T-helper 17 cell (primary cell): ENCODE results near the gene L3MBTL4. TPM values are rescaled to one million over a fixed set of nuclear protein-coding genes. Genes with fewer than 3 reads are reported as not detected.

Experiments used
- ATAC-seq: fragments of 150-1000 bp; cut with Tn5 transposase; 2 replicates; pipeline ENCODE4 v1.10.0; 2021; ENCODE audit warnings: mild to moderate bottlenecking, moderate library complexity
- DNase-seq, 3 donors: peaks; one replicate each; pipeline versions ENCODE4 v3.0.0 to v3.0.0-alpha.2; 2020 to 2021
- H3K9me3 ChIP-seq: one replicate; pipeline ENCODE4 v1.7.0; 2013; ENCODE audit warnings: low read length, mild to moderate bottlenecking; ENCODE audit not compliant: control insufficient read depth, poor library complexity, severe bottlenecking
- H3K27ac Mint-ChIP-seq: one replicate; pipeline ENCODE4 v1.8.0; 2022; ENCODE audit warnings: mild to moderate bottlenecking, moderate library complexity, mixed read lengths
- H3K27me3 Mint-ChIP-seq: one replicate; pipeline ENCODE4 v1.8.0; 2022; ENCODE audit warnings: mixed read lengths
- H3K36me3 Mint-ChIP-seq: one replicate; pipeline ENCODE4 v1.8.0; 2022; ENCODE audit warnings: low read depth, mixed read lengths
- H3K4me1 Mint-ChIP-seq: one replicate; pipeline ENCODE4 v1.8.0; 2022; ENCODE audit warnings: mild to moderate bottlenecking, mixed read lengths
- H3K4me3 Mint-ChIP-seq: one replicate; pipeline ENCODE4 v1.8.0; 2022; ENCODE audit warnings: mild to moderate bottlenecking, moderate library complexity, mixed read lengths
- total RNA-seq, 4 donors: library from RNA in 2 of 4; stranded (reverse) in 2 of 4; gene quantifications; one replicate each; pipeline ENCODE4 v1.2.3 and lab custom pipeline; 2022 to 2026

Gene L3MBTL4
- total RNA-seq, 2 donors from 2014 or later = 0.18 to 0.80 TPM

DNA sequence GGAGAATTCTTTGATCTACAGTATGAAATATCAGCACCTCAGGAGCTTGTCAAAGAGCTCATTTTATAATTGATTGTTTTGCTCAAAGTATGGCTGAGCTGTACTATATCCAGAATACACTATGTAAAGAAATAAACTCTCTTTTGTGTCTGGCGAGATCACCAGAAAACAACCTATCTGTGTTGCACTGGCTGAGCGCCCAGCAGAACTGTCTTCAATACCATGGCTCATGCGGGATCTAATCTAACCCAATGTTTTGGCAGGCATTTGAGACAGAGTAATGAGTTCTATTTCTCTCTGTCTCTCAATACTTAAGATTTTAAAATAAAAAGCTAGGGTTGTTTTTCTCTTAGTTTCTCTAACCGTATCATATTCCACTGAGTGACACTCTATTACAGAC is 192.4 kb downstream of the L3MBTL4 start:
- no peaks in the 10 kb centered on the region for H3K4me1 Mint-ChIP-seq
- no peaks in the 10 kb centered on the region for H3K27me3 Mint-ChIP-seq
- H3K9me3 ChIP-seq = no peaks in the 10 kb centered on the region
- H3K27ac Mint-ChIP-seq = no peak overlapping the region
- H3K36me3 Mint-ChIP-seq = no peaks in the 10 kb centered on the region
- DNase-seq = no peak
- H3K4me3 Mint-ChIP-seq = no peak overlapping the region
- no peak for ATAC-seq

DNA sequence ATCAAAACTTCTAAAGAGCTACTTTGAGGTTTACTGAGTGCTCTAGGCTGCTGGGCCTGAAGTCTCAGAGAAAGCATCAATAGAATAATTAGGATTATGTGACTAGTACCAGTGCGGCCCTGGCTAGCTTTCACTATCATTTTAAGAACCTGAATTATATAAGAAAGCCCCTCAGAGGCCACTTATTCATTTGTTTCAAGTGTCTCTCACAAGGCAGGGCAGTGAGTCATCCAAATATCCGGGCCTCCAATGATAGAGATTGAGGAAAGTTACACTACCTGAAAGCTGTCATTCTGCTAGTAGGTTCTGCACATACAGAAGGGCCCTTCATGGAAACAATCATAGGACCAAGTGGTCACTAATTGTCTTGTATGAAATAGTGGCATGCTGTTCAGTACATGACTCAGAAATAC is 193.1 kb downstream of the L3MBTL4 start:
- Mint-ChIP-seq H3K4me3 (no peak overlapping the region), H3K36me3 (no peaks in the 10 kb centered on the region), H3K27me3 (no peaks in the 10 kb centered on the region), H3K27ac (no peak overlapping the region), H3K4me1 (no peaks in the 10 kb centered on the region)
- H3K9me3 ChIP-seq = no peaks in the 10 kb centered on the region
- no peak for DNase-seq
- ATAC-seq = no peak

DNA sequence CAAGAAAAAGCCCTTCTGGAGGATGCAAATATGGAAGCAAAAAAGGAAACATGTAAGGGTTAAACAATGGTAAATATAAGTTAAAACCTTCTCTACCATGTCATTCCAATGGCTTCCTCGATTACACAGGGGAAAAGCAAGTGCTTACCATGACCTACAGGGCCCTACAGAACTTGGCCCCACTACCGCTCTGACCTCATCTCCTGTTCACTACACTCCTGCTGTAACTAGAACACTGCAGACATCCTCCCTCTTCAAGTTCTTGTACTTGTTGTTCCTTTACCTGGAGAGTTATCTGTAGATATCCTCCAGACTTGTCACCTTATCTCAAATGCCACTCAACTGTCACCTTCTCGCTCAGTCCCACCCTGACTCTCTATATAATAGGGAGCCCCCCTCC is 194.6 kb downstream of the L3MBTL4 start:
- DNase-seq (no peak), ATAC-seq (no peak)
- H3K36me3 Mint-ChIP-seq = no peaks in the 10 kb centered on the region
- no peaks in the 10 kb centered on the region for H3K27me3 Mint-ChIP-seq
- H3K4me3 Mint-ChIP-seq = no peak overlapping the region
- no peaks in the 10 kb centered on the region for H3K4me1 Mint-ChIP-seq
- H3K9me3 ChIP-seq = no peaks in the 10 kb centered on the region
- H3K27ac Mint-ChIP-seq = no peak overlapping the region

GRCh38 chr18:6219116-6219717 is 195.5 kb downstream of the L3MBTL4 start:
- no peak for ATAC-seq
- no peaks in the 10 kb centered on the region for H3K9me3 ChIP-seq
- no peak for DNase-seq
- Mint-ChIP-seq H3K4me1 (no peaks in the 10 kb centered on the region), H3K27me3 (no peaks in the 10 kb centered on the region), H3K4me3 (no peak overlapping the region), H3K36me3 (no peaks in the 10 kb centered on the region), H3K27ac (no peak overlapping the region)

DNA sequence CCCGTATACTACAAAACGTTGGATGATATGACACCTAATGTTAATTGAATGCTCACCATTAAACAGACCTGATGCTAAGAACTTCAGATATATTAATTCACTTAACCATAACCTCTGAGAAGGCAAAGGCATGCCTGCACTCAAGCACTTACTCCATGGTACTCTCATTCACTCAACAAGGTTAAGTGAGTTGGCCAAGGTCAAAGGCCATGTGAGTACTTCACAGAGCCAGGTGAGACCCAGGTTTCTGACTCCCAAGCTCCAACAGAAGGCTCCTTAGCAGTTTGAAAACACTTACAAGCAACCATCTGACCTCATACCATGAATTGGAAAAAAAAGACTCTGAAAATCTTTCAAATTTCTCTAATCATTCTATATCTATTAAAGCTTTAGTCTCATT is 198.8 kb downstream of the L3MBTL4 start:
- Mint-ChIP-seq H3K4me3 (no peak overlapping the region), H3K36me3 (no peaks in the 10 kb centered on the region), H3K27ac (no peak overlapping the region), H3K27me3 (no peaks in the 10 kb centered on the region), H3K4me1 (no peaks in the 10 kb centered on the region)
- DNase-seq = no peak
- ATAC-seq = no peak
- no peaks in the 10 kb centered on the region for H3K9me3 ChIP-seq

DNA sequence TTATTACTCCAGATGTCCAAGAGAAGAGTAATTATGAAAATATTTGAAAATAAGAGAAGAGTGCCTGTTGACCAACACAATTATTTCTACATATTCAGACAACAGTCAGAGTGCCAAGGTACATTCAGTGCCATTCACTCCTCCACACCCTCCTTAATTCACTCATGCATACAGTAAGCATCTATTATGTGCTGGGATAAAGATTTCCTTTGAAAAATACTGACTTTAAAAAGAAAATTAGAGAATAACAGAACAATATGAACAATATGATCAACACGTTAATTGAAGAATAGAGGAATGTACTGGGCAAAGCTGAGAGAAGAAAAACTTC is 203.6 kb downstream of the L3MBTL4 start:
- Mint-ChIP-seq H3K4me3 (no peak overlapping the region), H3K27ac (no peak overlapping the region), H3K36me3 (no peaks in the 10 kb centered on the region), H3K27me3 (no peaks in the 10 kb centered on the region), H3K4me1 (no peaks in the 10 kb centered on the region)
- no peaks in the 10 kb centered on the region for H3K9me3 ChIP-seq
- DNase-seq = no peak
- ATAC-seq = no peak

DNA sequence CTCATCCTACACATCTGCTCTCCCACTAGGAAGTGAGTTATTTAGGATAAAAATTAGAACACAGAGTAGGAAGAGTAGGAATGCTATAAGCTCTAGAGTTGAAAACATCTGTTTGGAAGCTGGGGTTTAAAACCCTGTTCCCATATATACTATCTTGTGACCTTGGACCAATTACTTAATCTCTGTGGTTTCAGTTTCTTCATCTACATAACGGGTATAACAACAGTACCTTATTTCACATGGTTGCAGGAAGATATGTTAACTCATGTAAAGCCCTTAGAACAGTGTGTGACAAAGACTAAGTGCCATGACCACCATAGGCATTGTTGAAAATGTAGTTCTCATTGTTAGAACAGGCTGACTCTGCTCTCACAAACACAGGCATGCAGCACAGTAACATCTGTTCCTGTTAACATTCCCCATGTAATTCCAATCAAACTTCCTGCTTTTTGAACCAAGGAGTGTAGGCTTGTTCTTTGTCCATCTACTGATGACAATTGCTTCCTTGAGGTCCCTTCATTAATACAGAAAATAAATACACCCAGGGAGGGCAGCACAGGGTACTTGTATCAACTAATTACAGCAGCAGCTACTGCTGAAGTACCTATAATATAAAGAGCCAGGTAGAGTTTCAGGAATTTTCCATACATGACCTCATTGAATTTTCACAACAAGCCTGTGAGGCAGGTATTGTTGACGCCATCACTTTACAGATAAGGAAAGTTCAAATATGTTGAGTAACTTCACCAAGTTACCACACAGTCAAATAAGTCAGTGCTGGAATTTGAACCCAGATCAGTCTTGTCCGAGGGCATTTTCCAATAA is 204.2 kb downstream of the L3MBTL4 start:
- no peaks in the 10 kb centered on the region for H3K36me3 Mint-ChIP-seq
- H3K9me3 ChIP-seq = no peaks in the 10 kb centered on the region
- ATAC-seq = no peak
- H3K4me3 Mint-ChIP-seq = no peak overlapping the region
- no peak for DNase-seq
- no peaks in the 10 kb centered on the region for H3K27me3 Mint-ChIP-seq
- H3K4me1 Mint-ChIP-seq = no peaks in the 10 kb centered on the region
- no peak overlapping the region for H3K27ac Mint-ChIP-seq

- ATAC-seq = no peak
These were observed 206.8 kb downstream of the L3MBTL4 start for GRCh38 chr18:6207941-6208340.

DNA sequence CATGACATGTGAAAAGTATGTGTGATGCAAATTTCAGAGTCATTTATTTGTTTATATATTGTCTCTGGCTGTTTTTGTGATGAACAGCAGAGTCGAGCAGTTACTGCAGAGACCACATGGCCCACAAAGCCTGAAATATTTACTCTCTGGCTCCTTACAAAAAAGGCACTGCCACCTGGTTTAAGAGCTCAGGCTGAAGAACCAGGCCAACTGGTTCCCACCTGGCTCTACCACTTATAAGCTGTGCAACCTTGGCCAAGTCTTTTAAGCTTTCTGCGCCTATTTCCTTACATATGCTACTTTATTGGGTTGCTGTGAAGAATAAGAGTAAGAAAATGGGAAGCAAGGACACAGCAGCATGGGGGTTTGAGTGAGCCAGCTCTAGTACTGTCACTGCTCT is 207.6 kb downstream of the L3MBTL4 start:
- H3K4me3 Mint-ChIP-seq = no peak overlapping the region

More at GRCh38 chr18:6207941-6208340, 206.8 kb downstream of the L3MBTL4 start:
- Mint-ChIP-seq H3K27me3 (no peaks in the 10 kb centered on the region), H3K4me3 (no peak overlapping the region), H3K4me1 (no peaks in the 10 kb centered on the region), H3K27ac (no peak overlapping the region), H3K36me3 (no peaks in the 10 kb centered on the region)
- no peaks in the 10 kb centered on the region for H3K9me3 ChIP-seq
- no peak for DNase-seq

GRCh38 chr18:6205706-6206105 is 209.0 kb downstream of the L3MBTL4 start:
- Mint-ChIP-seq H3K4me1 (no peaks in the 10 kb centered on the region), H3K27ac (no peak overlapping the region), H3K27me3 (no peaks in the 10 kb centered on the region), H3K4me3 (no peak overlapping the region), H3K36me3 (no peaks in the 10 kb centered on the region)
- H3K9me3 ChIP-seq = no peaks in the 10 kb centered on the region
- no peak for DNase-seq
- no peak for ATAC-seq

More for the DNA sequence above, 207.6 kb downstream of the L3MBTL4 start:
- no peaks in the 10 kb centered on the region for H3K4me1 Mint-ChIP-seq
- ATAC-seq = no peak
- H3K27me3 Mint-ChIP-seq = no peaks in the 10 kb centered on the region
- H3K9me3 ChIP-seq = no peaks in the 10 kb centered on the region
- H3K27ac Mint-ChIP-seq = no peak overlapping the region
- H3K36me3 Mint-ChIP-seq = no peaks in the 10 kb centered on the region
- DNase-seq = no peak

- Mint-ChIP-seq H3K4me1 (no peaks in the 10 kb centered on the region), H3K4me3 (no peak overlapping the region), H3K27ac (no peak overlapping the region), H3K27me3 (no peaks in the 10 kb centered on the region), H3K36me3 (no peaks in the 10 kb centered on the region)
- no peaks in the 10 kb centered on the region for H3K9me3 ChIP-seq
- DNase-seq = no peak
- no peak for ATAC-seq
These were observed 210.2 kb downstream of the L3MBTL4 start for GRCh38 chr18:6204476-6204875.

DNA sequence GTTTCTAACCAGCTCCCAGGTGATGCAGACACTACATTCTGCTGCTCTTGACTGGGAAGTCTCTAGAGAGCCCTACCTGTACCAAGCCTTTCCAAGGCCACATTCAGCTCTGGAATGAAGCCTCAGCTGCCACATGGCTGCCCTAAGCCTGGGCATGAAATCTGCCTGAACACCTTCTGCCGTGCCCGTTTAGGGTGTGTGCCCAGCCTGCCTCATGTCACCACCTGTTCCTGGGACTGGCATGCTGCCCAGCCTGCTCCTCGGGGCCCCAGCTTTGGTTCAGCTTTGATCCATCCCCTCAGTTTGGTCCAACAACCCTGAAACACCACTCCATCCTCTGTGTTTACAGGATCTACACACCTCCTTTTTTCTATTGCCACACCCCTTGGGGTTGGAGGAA is 210.9 kb downstream of the L3MBTL4 start:
- Mint-ChIP-seq H3K27ac (no peak overlapping the region), H3K4me3 (no peak overlapping the region), H3K4me1 (no peaks in the 10 kb centered on the region), H3K36me3 (no peaks in the 10 kb centered on the region), H3K27me3 (no peaks in the 10 kb centered on the region)
- H3K9me3 ChIP-seq = no peaks in the 10 kb centered on the region
- ATAC-seq = no peak
- DNase-seq = no peak

DNA sequence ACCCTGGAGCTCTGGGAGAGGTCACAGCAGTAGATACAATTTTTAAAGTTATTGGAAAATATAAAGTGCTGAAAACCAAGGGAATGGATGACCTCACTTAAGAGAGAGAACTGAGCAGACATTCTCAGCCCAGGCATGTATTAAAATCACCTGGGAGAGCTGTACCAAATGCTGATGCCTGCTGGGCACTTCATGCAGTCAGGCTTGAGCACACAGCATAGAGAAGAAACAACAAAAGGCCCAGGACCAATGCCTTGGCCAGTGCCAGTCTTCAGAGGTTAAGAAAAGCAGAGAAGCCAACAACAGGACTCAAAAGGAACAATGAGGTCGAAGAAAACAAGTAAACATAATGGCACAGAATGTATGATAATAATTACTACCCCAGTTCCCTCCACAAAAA is 211.8 kb downstream of the L3MBTL4 start:
- Mint-ChIP-seq H3K36me3 (no peaks in the 10 kb centered on the region), H3K4me1 (no peaks in the 10 kb centered on the region), H3K27ac (no peak overlapping the region), H3K4me3 (no peak overlapping the region), H3K27me3 (no peaks in the 10 kb centered on the region)
- DNase-seq (no peak), ATAC-seq (no peak)
- H3K9me3 ChIP-seq = no peaks in the 10 kb centered on the region

DNA sequence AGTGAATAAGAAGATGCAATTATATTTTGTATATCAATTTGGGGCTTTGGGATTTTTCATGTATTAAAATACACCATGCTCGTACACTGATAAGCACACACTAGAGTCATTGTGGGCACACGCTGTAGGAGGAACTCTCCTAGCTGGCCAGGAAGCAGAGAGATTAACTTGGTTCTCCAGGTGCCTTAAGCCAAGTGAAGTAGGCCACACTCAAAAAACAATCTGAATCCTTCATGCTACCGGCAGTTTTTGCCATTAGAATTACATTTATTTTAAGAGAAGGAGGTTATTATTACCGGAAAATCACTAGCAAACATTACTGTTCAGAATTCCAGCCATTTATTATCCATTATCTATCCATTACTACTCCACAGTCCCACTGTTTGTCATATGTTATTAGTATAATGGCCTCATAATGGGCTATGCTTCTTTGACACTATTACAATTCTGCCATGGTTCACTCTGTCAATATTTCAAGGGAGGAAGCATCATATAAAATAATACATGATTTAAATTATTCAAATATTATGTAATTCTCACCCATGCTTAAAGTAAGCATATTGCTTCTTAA is 214.4 kb downstream of the L3MBTL4 start:
- Mint-ChIP-seq H3K36me3 (no peaks in the 10 kb centered on the region), H3K4me1 (no peaks in the 10 kb centered on the region), H3K4me3 (no peak overlapping the region), H3K27ac (no peak overlapping the region), H3K27me3 (no peaks in the 10 kb centered on the region)
- H3K9me3 ChIP-seq = no peaks in the 10 kb centered on the region
- ATAC-seq = no peak
- no peak for DNase-seq
